Fibroblast of villous mesenchyme (primary cell): Measurements from ENCODE around the gene DYRK1A. TPM values are rescaled to one million over a fixed set of nuclear protein-coding genes. Genes with fewer than 3 reads are reported as not detected.

ENCODE experiments used
- DNase-seq: peaks from one replicate; pipeline ENCODE4 v3.0.0-alpha.2; 2010; ENCODE audit warnings: low read depth
- H3K4me3 ChIP-seq: 2 replicates; pipeline ENCODE4 v1.5.1; 2011; ENCODE audit warnings: low read depth, mild to moderate bottlenecking, low read length
- CTCF ChIP-seq: IDR thresholded peaks from 2 replicates; pipeline ENCODE4 v1.5.1; 2012; ENCODE audit warnings: low read depth, mild to moderate bottlenecking, low read length; ENCODE audit not compliant: insufficient read depth
- total RNA-seq: library from RNA; depleted of rRNA; stranded (reverse); fragments of >200 nt; gene quantifications from 2 replicates; pipeline ENCODE4 v1.2.3, GENCODE V29; 2012

DYRK1A gene
- total RNA-seq, 1 donor: 77.7 TPM

- no peak for TF ChIP-seq CTCF
- H3K4me3 ChIP-seq: peak overlapping the region; percentile 72
- DNase-seq: peak; percentile 90
Measured at GRCh38 chr21:37370152-37371040, 3.8 kb downstream of the DYRK1A start.

GRCh38 chr21:37371041-37371397 lies 4.4 kb downstream of the DYRK1A start:
- TF ChIP-seq CTCF: no peak
- no peak for DNase-seq
- no peak overlapping the region for H3K4me3 ChIP-seq

GRCh38 chr21:37372127-37372731 lies 5.7 kb downstream of the DYRK1A start:
- no peak overlapping the region for H3K4me3 ChIP-seq
- TF ChIP-seq CTCF: no peak
- DNase-seq: no peak

GRCh38 chr21:37372951-37373350 lies 6.4 kb downstream of the DYRK1A start:
- DNase-seq: no peak
- no peak for TF ChIP-seq CTCF

GRCh38 chr21:37373539-37373938 lies 7.0 kb downstream of the DYRK1A start:
- H3K4me3 ChIP-seq: no peak overlapping the region
- no peak for TF ChIP-seq CTCF
- no peak for DNase-seq

More at GRCh38 chr21:37372951-37373350, 6.4 kb downstream of the DYRK1A start:
- H3K4me3 ChIP-seq: no peak overlapping the region

- DNase-seq: peak; percentile 60
- H3K4me3 ChIP-seq: no peak overlapping the region
- no peak for TF ChIP-seq CTCF
Measured at GRCh38 chr21:37374027-37374426, 7.5 kb downstream of the DYRK1A start.
